DMS153 treated with DMSO at 0.1 percent for 48 hours (cell line): ENCODE measurements around the gene TSPAN8.
"Not testable (repeated sequence)": the region's sequence is repeated elsewhere in the genome, so short reads cannot be mapped to it uniquely, and the experiment has no call there.

ENCODE experiments used
- DNase-seq: peaks from one replicate; lab custom pipeline; 2025; ENCODE audit not compliant: unreplicated experiment; lab: John Stamatoyannopoulos, UW

TSPAN8 gene

DNA sequence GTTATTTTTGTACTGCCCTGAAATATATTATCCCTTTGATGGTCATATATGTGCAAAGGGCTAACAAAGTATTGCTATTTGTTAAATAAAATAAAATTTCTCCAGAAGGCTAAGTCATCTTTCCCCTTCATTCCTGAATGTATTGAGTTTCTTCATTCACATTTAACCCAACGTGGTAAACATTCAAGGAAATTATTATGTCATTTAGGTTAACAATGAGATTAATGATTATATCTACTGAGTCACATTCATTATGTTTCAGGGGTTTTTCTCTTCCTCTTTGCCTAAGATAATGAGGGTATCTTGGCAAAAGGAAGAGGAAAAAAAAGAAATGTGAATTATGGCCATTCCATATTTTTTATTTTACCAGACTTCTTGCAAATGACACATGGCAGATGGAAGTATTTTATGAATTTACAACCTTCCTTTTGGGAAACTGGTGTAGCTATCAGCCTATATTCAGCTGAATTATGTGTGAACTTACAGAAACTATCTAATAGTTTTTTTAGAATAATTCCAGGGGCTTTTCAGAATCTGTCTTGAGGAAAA is 27.2 kb downstream of the TSPAN8 start:
- no peak for DNase-seq

DNA sequence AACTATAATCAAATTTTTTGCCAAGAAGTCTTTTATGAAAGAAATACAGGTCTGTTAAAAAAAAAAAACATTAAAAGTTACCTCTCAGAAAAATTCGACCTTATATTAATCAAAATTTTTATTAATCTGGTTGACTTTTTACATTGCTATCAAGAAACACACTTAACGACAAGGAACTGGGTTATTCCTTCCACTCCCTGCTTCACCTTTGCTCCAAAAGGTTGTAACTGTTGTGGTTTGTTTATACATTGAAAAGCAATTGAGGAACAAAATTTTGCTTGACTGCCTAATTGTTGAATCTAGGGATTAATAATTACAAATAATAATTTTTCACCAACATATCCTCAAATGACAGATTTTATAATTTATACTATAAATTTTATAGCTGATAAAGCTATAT is 28.4 kb downstream of the TSPAN8 start:
- DNase-seq, result no peak

DNA sequence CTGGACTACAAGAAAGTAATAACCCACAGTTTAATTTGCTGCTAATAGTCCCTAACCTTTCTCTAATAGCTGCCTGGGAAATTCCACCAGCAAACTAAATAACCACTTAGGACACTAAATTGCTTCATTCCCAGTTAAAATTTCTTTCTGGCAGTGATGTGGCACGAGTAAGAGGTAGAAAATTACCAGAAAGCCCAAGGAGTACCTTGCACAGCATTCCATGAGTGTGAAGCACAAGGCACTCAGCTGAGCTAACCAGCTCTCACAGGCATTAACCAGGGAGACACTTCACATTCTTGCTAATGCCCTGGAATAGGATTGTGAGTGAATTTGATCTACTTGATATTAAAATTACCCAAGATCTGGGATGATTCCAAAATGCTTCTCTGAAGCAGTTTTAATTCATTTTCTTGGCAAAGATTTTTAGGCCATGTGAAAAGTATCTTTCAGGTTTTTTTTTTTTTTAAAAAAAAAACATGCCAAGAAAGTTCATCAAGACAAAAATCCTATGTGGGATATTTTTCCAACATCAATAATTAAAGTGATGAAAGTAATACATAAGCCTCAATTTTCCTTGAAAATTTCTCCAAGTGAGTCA is 29.5 kb downstream of the TSPAN8 start:
- DNase-seq, result no peak

DNA sequence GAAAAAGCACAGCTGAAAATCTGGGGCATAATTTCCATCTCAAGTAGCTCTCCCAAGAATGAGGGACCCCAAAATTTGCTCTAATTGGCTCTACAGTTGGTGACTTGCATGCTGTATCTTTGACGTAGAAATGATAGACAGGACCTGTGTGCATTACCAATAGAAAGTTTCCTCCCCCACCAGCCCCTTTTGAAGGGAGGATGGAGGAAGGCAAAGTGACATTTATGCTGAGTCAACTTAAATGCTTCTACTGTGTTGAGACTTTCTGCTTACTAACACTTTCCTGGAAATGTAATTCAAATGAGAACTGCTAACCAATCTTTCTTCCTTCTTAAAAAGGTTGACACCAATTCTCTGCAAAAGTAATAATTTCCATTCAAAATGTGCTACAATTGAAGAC is 31.9 kb downstream of the TSPAN8 start:
- DNase-seq, result no peak

DNA sequence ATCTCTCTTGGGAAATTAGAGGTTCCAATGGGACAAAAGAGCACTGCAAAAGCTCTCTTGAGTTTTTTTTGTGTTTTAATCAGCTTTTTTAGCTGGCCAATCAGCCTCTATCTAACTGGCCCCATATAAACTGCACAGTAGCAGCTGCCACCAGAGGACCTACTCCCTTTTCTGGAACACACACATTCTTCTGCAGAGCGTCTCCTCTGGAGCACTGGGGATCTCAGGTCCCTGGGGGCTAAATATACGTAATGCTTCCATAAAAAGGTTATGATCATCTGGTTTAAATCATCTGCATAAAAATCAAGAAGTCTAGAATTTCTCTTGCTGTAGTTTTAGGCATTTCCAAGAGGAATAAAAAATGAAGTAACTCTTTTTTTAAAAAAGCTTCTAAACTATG is 32.3 kb downstream of the TSPAN8 start:
- DNase-seq, result no peak

DNA sequence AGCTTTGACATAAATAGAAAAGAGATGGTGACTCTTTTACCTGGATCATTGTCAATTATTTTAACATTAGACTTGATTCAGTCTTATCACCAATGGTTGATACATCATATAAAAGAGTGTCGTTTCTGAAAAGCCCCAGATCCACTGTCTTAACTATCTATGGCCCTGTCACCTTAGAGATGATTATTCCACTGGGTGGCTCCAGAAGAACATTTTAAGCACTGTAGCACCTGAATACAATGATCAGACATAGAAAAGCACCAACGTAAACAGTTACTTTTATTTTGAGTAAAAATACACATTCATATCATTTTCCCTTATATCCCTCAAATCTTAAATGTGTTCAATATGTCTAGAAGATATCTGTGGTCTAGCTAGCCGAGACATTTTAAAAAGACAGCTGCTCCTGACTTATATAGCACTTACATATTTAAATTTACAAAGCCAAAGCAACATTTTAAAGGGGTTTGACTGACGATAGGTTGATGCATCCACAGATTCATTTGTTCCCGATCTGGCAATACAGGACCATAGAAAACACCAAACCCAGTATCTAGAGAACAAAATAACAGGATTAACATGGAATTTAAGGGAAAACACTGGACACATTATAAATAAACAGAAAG is 32.9 kb downstream of the TSPAN8 start:
- DNase-seq, result no peak

DNA sequence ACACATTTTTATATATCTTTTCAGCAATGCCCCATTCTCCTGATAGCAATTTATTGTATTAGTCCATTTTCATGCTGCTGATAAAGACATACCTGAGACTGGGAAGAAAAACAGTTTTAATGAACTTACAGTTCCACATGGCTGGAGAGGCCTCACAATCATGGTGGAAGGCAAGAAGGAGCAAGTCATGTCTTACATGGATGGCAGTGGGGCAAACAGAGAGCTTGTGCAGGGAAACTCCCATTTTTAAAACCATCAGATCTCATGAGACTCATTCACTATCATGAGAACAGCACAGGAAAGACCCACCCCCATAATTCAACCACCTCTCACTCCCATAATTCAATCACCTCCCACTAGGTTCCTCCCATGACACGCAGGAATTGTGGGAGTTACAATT is 44.7 kb downstream of the TSPAN8 start:
- not testable (repeated sequence) for DNase-seq

DNA sequence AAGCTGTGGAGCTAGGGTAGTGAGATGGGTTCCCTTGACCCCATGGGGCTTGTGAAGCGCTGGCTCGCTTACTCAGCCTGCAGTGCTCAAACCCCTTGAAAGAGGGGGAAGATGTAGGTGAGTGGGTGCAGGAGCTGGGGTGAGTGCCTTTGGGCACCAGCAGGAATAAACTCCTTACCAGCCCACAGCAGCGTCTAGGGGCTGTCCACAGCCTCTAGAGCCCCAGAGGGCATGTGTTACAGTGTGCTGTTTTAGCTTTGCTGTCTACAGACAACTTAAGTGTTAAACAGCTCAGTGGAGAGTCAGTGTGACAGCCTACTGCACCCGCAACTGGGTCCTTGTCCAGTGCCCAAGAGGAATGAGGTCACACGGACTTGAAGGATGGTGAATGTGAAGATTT is 48.0 kb downstream of the TSPAN8 start:
- no peak for DNase-seq

DNA sequence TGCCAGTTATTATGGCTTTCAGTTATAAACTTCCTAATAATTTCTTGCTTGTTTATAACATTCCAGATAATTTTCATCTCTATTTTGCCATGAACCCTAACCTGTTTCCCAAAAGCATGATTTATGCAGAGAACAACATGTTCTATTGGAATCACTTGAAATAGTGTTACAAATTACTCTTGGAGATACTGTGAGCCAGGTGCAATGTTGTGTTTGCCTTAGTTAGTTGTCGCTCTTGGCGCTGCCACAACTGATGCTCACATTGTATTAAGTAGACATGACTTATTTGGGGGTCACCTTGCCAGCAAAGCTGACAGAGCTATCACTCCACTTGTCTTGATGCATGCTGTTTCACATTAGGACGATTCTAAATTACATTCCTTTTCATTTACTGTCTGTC is 49.4 kb downstream of the TSPAN8 start:
- DNase-seq, result no peak

DNA sequence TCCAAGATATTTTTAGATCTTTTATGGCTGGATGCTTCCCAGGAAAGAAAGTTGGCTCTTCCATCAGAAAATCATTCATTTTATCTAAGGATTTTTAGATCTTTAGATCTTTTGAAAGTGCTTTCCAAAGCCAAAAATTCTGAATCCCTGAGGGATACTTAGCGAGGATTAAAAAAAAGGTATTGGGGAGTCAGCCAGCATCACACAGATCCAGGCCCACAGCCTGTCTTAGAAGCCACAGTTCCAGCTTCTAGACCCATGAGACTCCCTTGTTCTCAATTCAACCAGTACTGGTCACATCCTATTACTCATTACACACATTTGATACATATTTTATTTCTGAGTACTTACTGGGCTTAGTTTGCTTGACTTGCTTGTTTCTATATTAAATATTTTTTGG is 49.9 kb downstream of the TSPAN8 start:
- no peak for DNase-seq

DNA sequence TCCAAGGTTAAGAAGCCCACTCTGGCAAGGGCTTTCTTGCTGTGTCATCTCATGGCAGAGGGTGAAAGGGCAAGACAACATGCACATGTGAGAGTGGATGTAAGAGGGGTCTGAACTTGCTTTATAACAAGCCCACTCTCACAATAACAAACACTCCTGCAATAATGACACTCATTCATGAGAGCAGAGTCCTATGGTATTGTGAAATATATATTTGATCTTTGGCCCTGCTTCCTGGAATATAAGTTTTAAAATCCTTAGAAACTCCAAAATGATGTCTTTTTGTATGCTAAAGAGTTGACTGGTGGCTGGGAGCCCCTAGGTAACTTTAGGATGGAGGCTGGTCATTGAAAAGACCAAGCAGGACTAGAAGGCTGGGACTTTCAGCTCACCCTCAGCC is 51.8 kb downstream of the TSPAN8 start:
- DNase-seq, result no peak

DNA sequence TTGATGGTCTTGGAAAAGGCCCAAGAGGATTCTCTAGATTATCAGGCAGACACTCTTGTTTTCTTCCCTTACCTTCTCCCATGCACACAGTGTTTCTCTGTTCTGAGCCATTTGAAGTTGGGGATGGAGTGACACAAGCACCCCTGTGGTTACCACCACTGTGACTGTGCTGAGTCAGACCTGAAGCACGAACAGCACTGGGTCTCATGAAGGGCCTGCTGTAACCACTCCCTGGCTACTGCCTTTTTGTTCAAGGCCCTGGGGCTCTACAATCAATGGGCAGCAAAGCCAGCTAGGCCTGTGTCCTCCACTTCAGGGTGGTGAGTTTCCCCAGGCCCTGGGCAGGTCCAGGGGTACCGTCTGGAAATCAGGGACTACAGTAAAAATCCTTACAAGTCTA is 65.5 kb downstream of the TSPAN8 start:
- DNase-seq, result no peak

DNA sequence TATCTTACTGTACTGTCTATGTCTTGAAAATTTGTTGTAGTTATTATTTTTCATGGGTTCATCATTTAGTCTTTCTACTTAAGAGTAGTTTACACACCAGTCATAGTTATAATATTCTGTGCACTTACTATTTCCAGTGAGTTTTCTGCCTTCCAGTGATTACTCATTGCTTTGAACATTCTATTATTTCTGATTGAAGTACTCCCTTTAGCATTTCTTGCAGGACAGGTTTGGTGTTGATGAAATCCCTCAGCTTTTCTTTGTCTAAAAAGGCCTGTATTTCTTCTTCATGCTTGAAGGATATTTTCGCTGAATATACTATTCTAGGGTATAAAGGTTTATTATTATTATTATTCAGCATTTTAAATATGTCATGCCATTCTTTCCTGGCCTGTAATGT is 66.8 kb downstream of the TSPAN8 start:
- DNase-seq, result no peak

DNA sequence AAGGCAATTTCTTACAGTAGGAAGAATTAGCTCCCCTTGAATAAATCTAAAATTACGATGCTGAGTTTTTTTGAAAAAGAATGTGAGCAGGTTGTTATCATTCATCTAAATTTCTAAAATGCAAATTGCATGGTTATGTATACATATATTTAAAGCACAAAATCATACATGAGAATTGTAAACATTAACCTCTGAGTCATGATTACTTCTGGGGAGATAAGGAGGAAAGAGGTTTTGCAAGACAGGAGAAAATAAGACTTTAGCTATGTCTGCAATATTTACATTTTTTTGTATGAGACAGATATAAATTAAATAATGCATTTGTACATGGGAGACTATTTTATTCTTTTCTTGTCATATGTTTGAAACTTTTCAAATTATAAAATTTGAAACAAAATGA is 72.2 kb downstream of the TSPAN8 start:
- DNase-seq, result no peak

DNA sequence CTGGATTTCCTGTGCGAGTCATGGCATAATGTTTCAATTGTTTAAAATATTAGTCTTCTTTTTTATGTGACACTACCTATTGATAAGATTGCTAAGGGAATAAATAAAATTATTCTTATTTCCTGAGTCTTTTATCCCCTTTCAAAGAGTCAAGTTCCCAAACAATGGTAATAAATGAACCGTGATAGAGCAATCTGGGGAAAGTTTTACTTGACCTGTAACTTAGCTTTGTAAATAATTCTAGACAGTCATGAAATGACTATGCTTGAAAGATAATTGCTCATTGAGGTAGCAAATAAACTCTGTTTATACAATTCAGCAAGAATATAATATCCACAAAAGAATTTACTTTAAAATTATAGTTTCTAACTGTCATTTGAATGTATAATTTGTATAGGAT is 82.1 kb downstream of the TSPAN8 start:
- DNase-seq, result no peak
